Measurements from ENCODE around the gene HERC2. TPM values are rescaled to one million over a fixed set of nuclear protein-coding genes. Genes with fewer than 3 reads are reported as not detected.
"Not testable (repeated sequence)": the region's sequence is repeated elsewhere in the genome, so short reads cannot be mapped to it uniquely, and the experiment has no call there.

HERC2 gene, protein sequence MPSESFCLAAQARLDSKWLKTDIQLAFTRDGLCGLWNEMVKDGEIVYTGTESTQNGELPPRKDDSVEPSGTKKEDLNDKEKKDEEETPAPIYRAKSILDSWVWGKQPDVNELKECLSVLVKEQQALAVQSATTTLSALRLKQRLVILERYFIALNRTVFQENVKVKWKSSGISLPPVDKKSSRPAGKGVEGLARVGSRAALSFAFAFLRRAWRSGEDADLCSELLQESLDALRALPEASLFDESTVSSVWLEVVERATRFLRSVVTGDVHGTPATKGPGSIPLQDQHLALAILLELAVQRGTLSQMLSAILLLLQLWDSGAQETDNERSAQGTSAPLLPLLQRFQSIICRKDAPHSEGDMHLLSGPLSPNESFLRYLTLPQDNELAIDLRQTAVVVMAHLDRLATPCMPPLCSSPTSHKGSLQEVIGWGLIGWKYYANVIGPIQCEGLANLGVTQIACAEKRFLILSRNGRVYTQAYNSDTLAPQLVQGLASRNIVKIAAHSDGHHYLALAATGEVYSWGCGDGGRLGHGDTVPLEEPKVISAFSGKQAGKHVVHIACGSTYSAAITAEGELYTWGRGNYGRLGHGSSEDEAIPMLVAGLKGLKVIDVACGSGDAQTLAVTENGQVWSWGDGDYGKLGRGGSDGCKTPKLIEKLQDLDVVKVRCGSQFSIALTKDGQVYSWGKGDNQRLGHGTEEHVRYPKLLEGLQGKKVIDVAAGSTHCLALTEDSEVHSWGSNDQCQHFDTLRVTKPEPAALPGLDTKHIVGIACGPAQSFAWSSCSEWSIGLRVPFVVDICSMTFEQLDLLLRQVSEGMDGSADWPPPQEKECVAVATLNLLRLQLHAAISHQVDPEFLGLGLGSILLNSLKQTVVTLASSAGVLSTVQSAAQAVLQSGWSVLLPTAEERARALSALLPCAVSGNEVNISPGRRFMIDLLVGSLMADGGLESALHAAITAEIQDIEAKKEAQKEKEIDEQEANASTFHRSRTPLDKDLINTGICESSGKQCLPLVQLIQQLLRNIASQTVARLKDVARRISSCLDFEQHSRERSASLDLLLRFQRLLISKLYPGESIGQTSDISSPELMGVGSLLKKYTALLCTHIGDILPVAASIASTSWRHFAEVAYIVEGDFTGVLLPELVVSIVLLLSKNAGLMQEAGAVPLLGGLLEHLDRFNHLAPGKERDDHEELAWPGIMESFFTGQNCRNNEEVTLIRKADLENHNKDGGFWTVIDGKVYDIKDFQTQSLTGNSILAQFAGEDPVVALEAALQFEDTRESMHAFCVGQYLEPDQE (N-terminal part only)
- total RNA-seq: 86.2 and 94.6 TPM in 2 replicates
- long read RNA-seq, partial matches to known transcripts: 85 of 106 reads
- long read RNA-seq, other reads (novel, unspliced or antisense): 20 of 106 reads

DNA sequence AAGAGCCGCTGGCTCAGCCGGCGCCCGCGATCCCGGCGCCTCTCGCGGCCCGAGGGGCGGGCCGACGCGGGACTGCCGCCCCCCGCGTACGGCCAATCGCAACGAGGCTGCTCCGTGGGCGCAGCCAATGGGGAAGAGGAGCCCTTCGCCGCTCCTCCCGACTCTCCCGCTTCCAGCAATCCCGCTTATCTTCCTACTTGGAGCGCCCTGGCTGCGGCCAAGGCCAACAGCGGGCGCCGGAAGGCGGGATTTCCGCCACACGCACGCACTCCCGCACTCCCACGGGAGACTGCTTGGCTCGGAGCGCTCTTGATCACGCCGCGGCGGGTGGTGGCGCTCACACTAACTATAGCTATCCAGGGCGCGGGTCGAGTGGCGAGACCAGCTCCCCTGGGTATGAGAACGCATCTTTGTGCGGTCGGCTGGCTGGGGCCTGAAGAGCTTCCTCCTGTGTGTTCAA is at the start of gene HERC2:
HERC2 (minus strand) TSS at position 51 of the 460 bp plus-strand sequence. CDS start 746 bp downstream, outside the sequence.
- H3K36me3 Mint-ChIP-seq (ENCODE audit: insufficient read depth); H3K9me3 Mint-ChIP-seq (ENCODE audit: low read depth); H3K4me1 Mint-ChIP-seq (ENCODE audit: low read depth); DNase-seq (ENCODE audit: low spot score, unreplicated experiment); H3K27me3 Mint-ChIP-seq: not testable (repeated sequence)
- H3K4me3 Mint-ChIP-seq (ENCODE audit: low read depth): peak within 1 kb of the TSS; percentile 95
- H3K27ac Mint-ChIP-seq: peak within 1 kb of the TSS; percentile 94

DNA sequence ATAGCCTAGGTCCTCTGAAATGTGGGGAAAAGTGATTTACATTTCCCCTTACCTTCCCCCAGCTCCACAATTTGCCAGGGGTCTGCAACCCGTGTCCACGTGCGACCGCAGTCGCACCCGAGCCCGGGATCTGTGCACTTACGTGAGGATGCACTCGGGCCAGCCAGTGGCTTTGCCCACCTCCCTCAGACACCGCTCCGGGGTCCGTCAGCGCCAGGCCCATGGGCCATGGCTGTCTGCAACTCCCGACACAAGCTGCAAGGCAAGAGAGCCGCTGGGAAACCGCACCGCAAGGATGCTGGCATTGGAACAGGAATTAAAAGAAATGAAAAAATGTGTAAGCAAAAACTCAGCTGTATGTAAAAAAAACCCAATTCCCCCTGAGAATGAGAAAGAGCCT is 43.5 kb upstream of the HERC2 start:
- H3K9me3 Mint-ChIP-seq (ENCODE audit: low read depth); H3K4me1 Mint-ChIP-seq (ENCODE audit: low read depth); H3K27ac Mint-ChIP-seq; DNase-seq (ENCODE audit: low spot score, unreplicated experiment); H3K36me3 Mint-ChIP-seq (ENCODE audit: insufficient read depth); H3K27me3 Mint-ChIP-seq; H3K4me3 Mint-ChIP-seq (ENCODE audit: low read depth): not testable (repeated sequence)

DNA sequence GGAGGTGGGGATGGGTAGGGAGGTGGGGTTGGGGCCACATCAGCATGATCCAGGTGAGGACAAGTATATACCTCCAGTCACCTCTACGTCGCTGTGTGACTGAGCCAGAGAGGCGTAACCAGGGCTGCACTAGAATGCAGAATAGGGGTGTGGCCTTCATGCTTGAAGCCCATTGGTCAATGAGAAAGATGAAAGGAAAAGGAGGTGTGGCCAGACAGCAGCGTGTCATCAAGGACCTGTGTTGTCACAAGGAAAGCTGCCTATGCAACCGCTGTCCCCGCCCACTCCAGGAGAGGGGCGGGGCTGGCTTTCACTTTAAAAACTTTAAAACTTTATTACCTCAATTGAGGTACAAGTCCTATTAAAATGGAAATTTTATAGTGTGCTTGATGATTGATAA is 36.0 kb upstream of the HERC2 start, which contains the start of gene GOLGA6L24:
GOLGA6L24 (minus strand) TSS at position 101 of the 400 bp plus-strand sequence; CDS start at position 40, 61 bp downstream.
- not testable (repeated sequence) for H3K27ac Mint-ChIP-seq; H3K4me1 Mint-ChIP-seq (ENCODE audit: low read depth)

DNA sequence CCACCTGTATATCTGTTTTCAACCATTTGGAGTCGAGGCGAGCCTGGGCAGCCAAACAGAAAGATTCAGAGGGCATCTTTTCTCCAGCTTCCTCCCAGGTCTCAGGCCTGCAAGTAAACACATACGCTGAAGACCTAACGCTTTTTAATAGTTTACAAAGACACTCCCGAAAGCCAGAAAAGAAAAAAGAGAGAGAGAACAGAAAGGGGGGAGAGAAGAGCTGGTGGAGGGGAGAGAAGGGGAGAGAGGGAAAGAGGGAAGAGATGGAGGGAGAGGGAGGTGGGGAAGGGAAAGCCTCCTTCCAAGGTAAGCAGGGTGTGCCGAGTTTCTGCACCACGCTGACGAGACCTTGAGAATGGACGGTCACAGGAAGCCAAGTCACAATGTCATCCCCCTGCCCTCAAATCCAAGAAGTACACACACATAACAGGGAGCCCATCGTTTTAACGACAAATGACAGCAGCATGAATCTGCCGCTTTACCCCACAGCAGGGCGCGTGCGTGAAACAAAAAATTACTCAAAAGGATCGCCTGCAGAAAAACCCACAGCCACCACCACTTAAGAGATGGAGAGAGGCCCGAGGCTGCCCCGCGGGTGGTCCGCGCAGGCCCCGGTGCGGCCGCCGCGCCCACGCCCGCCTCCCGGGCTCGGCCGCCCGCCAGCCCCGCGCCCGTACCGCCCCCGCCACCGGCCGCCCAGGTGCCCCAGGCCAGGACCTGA is 461 bp downstream of the HERC2 start:
- H3K4me1 Mint-ChIP-seq (ENCODE audit: low read depth); H3K27me3 Mint-ChIP-seq: not testable (repeated sequence)

More for the DNA sequence above, 36.0 kb upstream of the HERC2 start, which contains the start of gene GOLGA6L24:
- DNase-seq (ENCODE audit: low spot score, unreplicated experiment); H3K9me3 Mint-ChIP-seq (ENCODE audit: low read depth); H3K36me3 Mint-ChIP-seq (ENCODE audit: insufficient read depth); H3K4me3 Mint-ChIP-seq (ENCODE audit: low read depth); H3K27me3 Mint-ChIP-seq: not testable (repeated sequence)

DNA sequence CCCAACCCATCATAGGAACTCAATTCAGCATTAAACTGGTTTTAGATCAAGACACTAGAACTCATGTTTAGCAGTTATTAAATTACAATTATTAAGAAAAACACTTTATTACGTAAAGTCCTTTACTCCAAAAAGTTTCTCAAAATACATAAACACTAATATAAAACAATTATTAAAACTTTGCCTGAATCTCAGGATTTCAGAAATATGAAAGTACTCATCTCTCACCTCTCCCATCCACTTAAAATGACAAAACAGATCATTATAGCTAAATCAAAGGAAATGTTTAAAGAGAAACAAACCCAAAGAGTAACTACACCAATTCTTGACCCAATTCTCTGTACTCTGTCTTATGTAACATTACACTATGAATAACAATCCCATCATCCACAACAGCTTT is 2.3 kb downstream of the HERC2 start:
- not testable (repeated sequence) for H3K4me1 Mint-ChIP-seq (ENCODE audit: low read depth); H3K4me3 Mint-ChIP-seq (ENCODE audit: low read depth); H3K27ac Mint-ChIP-seq; H3K9me3 Mint-ChIP-seq (ENCODE audit: low read depth); H3K27me3 Mint-ChIP-seq; DNase-seq (ENCODE audit: low spot score, unreplicated experiment)
- peaks cover 17% of the 10 kb centered on the region for H3K36me3 Mint-ChIP-seq (ENCODE audit: insufficient read depth)

More for the DNA sequence above, 461 bp downstream of the HERC2 start:
- Mint-ChIP-seq H3K27ac (peak overlapping the region; percentile 94), H3K4me3 (ENCODE audit: low read depth) (peak overlapping the region; percentile 95)
- H3K9me3 Mint-ChIP-seq (ENCODE audit: low read depth); H3K36me3 Mint-ChIP-seq (ENCODE audit: insufficient read depth); DNase-seq (ENCODE audit: low spot score, unreplicated experiment): not testable (repeated sequence)

- H3K4me1 Mint-ChIP-seq (ENCODE audit: low read depth); H3K27me3 Mint-ChIP-seq; H3K4me3 Mint-ChIP-seq (ENCODE audit: low read depth); H3K9me3 Mint-ChIP-seq (ENCODE audit: low read depth); H3K27ac Mint-ChIP-seq; DNase-seq (ENCODE audit: low spot score, unreplicated experiment): not testable (repeated sequence)
- peaks cover 22% of the 10 kb centered on the region for H3K36me3 Mint-ChIP-seq (ENCODE audit: insufficient read depth)
Measured at GRCh38 chr15:28318828-28319227, 3.2 kb downstream of the HERC2 start.

GRCh38 chr15:28318122-28318521 is 3.9 kb downstream of the HERC2 start:
- peaks cover 26% of the 10 kb centered on the region for H3K36me3 Mint-ChIP-seq (ENCODE audit: insufficient read depth)
- H3K4me1 Mint-ChIP-seq (ENCODE audit: low read depth); DNase-seq (ENCODE audit: low spot score, unreplicated experiment); H3K27ac Mint-ChIP-seq; H3K27me3 Mint-ChIP-seq; H3K4me3 Mint-ChIP-seq (ENCODE audit: low read depth); H3K9me3 Mint-ChIP-seq (ENCODE audit: low read depth): not testable (repeated sequence)

DNA sequence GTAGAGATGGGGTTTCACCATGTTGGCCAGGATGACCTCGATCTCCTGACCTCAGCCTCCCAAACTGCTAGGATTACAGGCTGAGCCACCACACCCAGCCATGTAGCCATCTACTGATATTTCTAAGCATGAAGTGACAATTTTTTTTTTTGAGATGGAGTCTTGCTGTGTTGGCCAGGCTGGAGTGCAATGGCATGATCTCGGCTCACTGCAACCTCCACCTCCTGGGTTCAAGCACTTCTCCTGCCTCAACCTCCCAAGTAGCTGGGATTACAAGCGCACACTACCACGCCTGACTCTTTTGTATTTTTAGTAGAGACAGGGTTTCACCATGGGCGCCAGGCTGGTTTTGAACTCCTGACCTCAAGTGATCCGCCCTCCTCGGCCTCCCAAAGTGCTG is 5.0 kb downstream of the HERC2 start:
- H3K27ac Mint-ChIP-seq; H3K9me3 Mint-ChIP-seq (ENCODE audit: low read depth); H3K4me1 Mint-ChIP-seq (ENCODE audit: low read depth); H3K4me3 Mint-ChIP-seq (ENCODE audit: low read depth); DNase-seq (ENCODE audit: low spot score, unreplicated experiment); H3K27me3 Mint-ChIP-seq: not testable (repeated sequence)
- peaks cover 26% of the 10 kb centered on the region for H3K36me3 Mint-ChIP-seq (ENCODE audit: insufficient read depth)

DNA sequence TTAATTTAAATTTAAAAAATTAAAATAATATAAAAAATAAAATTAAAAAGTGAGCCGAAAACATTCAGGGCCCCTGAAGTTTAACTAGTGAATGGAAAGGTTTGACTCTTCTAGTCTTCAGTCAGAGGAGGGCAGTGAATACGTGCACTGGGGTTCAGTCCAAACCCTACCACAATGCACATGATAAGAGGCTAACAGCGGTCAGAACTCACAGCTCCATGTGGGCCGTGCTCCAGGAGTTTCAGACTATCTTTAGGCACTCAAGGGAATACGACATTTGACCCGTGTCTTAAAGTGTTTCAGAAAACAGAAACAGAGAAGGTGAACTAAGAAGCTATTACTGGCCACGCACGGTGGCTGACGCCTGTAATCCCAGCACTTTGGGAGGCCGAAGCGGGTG is 11.5 kb downstream of the HERC2 start:
- peaks cover 19% of the 10 kb centered on the region for H3K9me3 Mint-ChIP-seq (ENCODE audit: low read depth)
- DNase-seq (ENCODE audit: low spot score, unreplicated experiment); H3K27me3 Mint-ChIP-seq; H3K27ac Mint-ChIP-seq; H3K4me1 Mint-ChIP-seq (ENCODE audit: low read depth); H3K4me3 Mint-ChIP-seq (ENCODE audit: low read depth): not testable (repeated sequence)
- H3K36me3 Mint-ChIP-seq (ENCODE audit: insufficient read depth): peaks cover 55% of the 10 kb centered on the region

- H3K27ac Mint-ChIP-seq; H3K27me3 Mint-ChIP-seq; H3K4me1 Mint-ChIP-seq (ENCODE audit: low read depth); H3K4me3 Mint-ChIP-seq (ENCODE audit: low read depth); DNase-seq (ENCODE audit: low spot score, unreplicated experiment): not testable (repeated sequence)
- Mint-ChIP-seq H3K36me3 (ENCODE audit: insufficient read depth) (peaks cover 42% of the 10 kb centered on the region), H3K9me3 (ENCODE audit: low read depth) (peaks cover 15% of the 10 kb centered on the region)
Measured at GRCh38 chr15:28308718-28309117, 13.3 kb downstream of the HERC2 start.

- Mint-ChIP-seq H3K9me3 (ENCODE audit: low read depth) (peaks cover 20% of the 10 kb centered on the region), H3K36me3 (ENCODE audit: insufficient read depth) (peaks cover 39% of the 10 kb centered on the region)
- DNase-seq (ENCODE audit: low spot score, unreplicated experiment); H3K4me1 Mint-ChIP-seq (ENCODE audit: low read depth); H3K27ac Mint-ChIP-seq; H3K4me3 Mint-ChIP-seq (ENCODE audit: low read depth); H3K27me3 Mint-ChIP-seq: not testable (repeated sequence)
Measured at GRCh38 chr15:28305700-28306099, 16.3 kb downstream of the HERC2 start.
